Naive thymus-derived CD8-positive, alpha-beta T cell (primary cell): Measurements from ENCODE around the gene MAPRE3. TPM values are rescaled to one million over a fixed set of nuclear protein-coding genes. Genes with fewer than 3 reads are reported as not detected.
"Not testable (repeated sequence)": the region's sequence is repeated elsewhere in the genome, so short reads cannot be mapped to it uniquely, and the experiment has no call there.

Experiments used
- ATAC-seq, 2 donors: fragments of 150-1000 bp; cut with Tn5 transposase in 1 of 2; sonication (Bioruptor Pico), chemical (Tn5 transposase) in 1 of 2; 1 replicate in 1 of 2; 2 replicates in 1 of 2; pipeline ENCODE4 v1.10.0; 2021; ENCODE audit warnings: mild to moderate bottlenecking in 2 of 2, moderate library complexity in 2 of 2
- POLR2A ChIA-PET: fragments of 350-600 bp; sonication (Branson Sonifier 250); formaldehyde crosslinking; loops from one replicate; lab custom pipeline; 2021; ENCODE audit warnings: antibody characterized with exemption; lab: Charles Lee
- DNase-seq, 10 donors: peaks; one replicate each; pipeline versions ENCODE4 v3.0.0 to v3.0.0-alpha.2; 2020 to 2022
- H3K27ac Mint-ChIP-seq, 10 donors: one replicate each; pipeline ENCODE4 v1.8.0; 2020 to 2022; ENCODE audit warnings: mild to moderate bottlenecking in 10 of 10, mixed read lengths in 10 of 10, moderate library complexity in 4 of 10, inconsistent platforms in 1 of 10
- H3K27me3 Mint-ChIP-seq, 5 donors: one replicate each; pipeline ENCODE4 v1.8.0; 2021 to 2022; ENCODE audit warnings: mixed read lengths in 5 of 5
- H3K36me3 Mint-ChIP-seq, 3 donors: one replicate each; pipeline ENCODE4 v1.8.0; 2020 to 2022; ENCODE audit warnings: mixed read lengths in 3 of 3, mild to moderate bottlenecking in 2 of 3, inconsistent platforms in 1 of 3
- H3K4me1 Mint-ChIP-seq, 4 donors: one replicate each; pipeline ENCODE4 v1.8.0; 2021 to 2022; ENCODE audit warnings: mixed read lengths in 4 of 4
- H3K4me3 Mint-ChIP-seq, 10 donors: one replicate each; pipeline ENCODE4 v1.8.0; 2020 to 2022; ENCODE audit warnings: mild to moderate bottlenecking in 10 of 10, mixed read lengths in 10 of 10, moderate library complexity in 6 of 10, inconsistent platforms in 1 of 10
- H3K9me3 Mint-ChIP-seq, 9 donors: one replicate each; pipeline ENCODE4 v1.8.0; 2020 to 2022; ENCODE audit warnings: mixed read lengths in 9 of 9, mild to moderate bottlenecking in 3 of 9, inconsistent platforms in 1 of 9, moderate library complexity in 1 of 9
- polyA plus RNA-seq, 3 donors: library from polyadenylated mRNA; unstranded; fragments of 300-500 nt; fragmentation: Illumina TruSeq; gene quantifications; one replicate each; pipeline ENCODE4 v1.2.3, GENCODE V29; 2021
- total RNA-seq, 8 experiments: library from RNA in 2 of 8; stranded (reverse) in 2 of 8; gene quantifications; one replicate each; pipeline ENCODE4 v1.2.3 and lab custom pipeline; 2021 to 2026

MAPRE3 gene
- total RNA-seq (1 to 10 TPM; 3.8 to 5.3 TPM), polyA plus RNA-seq (1 to 10 TPM; 1.4 to 1.6 (median 1.5) TPM), total RNA-seq (lab: John Stamatoyannopoulos, UW) (1.9 to 6.4 (median 3.1) reads per million in 6 experiments)

DNA sequence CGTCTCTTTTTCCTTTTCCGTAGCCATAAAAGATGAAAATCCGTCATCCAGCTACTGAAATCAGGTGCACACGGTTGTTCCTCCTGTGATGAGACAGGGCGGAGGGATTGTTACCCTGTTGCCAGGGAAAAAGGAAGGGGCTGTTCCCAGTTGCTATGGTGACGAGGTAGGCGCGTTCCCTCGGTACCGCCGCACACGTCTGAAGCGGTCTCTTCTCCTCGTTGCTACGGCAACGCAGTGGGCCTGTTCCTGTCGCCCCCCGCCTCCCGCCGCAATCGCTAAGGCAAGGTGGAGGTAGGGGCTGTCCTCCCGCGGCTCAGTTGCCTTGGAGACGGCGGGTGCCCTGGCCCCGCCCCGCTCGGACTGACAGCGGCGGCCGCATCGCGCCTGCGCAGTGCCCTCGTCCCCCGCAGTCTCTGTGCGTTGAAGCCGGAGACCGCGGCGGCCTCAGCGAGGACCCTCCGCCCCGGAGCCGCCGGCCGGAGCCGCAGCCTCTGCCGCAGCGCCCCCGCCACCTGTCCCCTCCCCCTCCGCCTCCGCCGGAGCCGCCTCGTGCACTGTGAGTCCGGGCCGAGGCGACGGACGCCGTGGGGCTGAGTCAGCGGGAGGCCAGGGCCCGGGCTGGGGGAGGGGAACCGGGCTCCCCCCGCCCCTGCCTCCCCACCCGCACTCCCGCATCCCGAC is at the start of gene MAPRE3:
MAPRE3 (plus strand) TSS at position 394 of the 684 bp plus-strand sequence. CDS start 51,582 bp downstream, outside the sequence.
- Mint-ChIP-seq H3K4me3 (peak within 1 kb of the TSS; percentile 82 to 92 (median 90)), H3K9me3 (no peaks in the 10 kb centered on the region), H3K27ac (peak within 1 kb of the TSS; percentile 72 to 97 (median 94)), H3K27me3 (peaks cover 8 to 13% (median 10%) of the 10 kb centered on the region in 5 donors), H3K4me1 (peaks cover 17 to 25% (median 20%) of the 10 kb centered on the region in 4 donors), H3K36me3 (no peaks in the 10 kb centered on the region)
- POLR2A ChIA-PET, result interaction anchor here (1.2 kb wide), 1 partner anchor 83 kb away, joined by 6 read pairs; no protein-coding TSS in a partner anchor
- peak; percentile 85 to 89 for ATAC-seq
- peak; percentile 67 to 95 (median 88) for DNase-seq

GRCh38 chr2:26921323-26921722 is 49.1 kb upstream of the MAPRE3 start:
- Mint-ChIP-seq H3K36me3 (no peaks in the 10 kb centered on the region), H3K4me1 (peaks cover 0 to 8% (median 7%) of the 10 kb centered on the region in 4 donors), H3K27ac (no peak overlapping the region), H3K4me3 (no peak overlapping the region), H3K9me3 (no peaks in the 10 kb centered on the region), H3K27me3 (peaks cover 6 to 31% (median 13%) of the 10 kb centered on the region in 5 donors)
- no peak for DNase-seq
- POLR2A ChIA-PET, result no interaction called here
- no peak for ATAC-seq

GRCh38 chr2:26922405-26923188 is 47.8 kb upstream of the MAPRE3 start:
- ATAC-seq, result peak; percentile 95 to 96
- Mint-ChIP-seq H3K27ac (no peak overlapping the region), H3K27me3 (peaks cover 6 to 31% (median 15%) of the 10 kb centered on the region in 5 donors), H3K36me3 (no peaks in the 10 kb centered on the region), H3K4me1 (peaks cover 0 to 8% (median 7%) of the 10 kb centered on the region in 4 donors), H3K4me3 (peak overlapping the region in 1 of 10 donors; percentile 30), H3K9me3 (no peaks in the 10 kb centered on the region)
- DNase-seq, result peak; percentile 14 to 74 (median 34)
- POLR2A ChIA-PET, result interaction anchor here (0.9 kb wide), 1 partner anchor 74 kb away, joined by 3 read pairs; no protein-coding TSS in a partner anchor

DNA sequence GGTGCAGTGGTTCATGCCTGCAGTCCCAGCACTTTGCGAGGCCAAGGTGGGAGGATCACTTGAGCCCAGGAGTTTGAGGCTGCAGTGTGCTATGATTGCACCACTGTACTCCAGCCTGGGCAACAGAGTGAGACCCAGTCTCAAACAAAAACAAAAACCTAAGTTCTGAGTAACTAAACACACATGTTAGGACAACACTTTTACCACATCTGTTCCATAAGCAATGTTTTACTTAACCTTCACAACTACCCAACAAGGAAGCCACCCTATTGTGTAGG is 47.3 kb upstream of the MAPRE3 start:
- ATAC-seq, H3K4me1 Mint-ChIP-seq, H3K4me3 Mint-ChIP-seq, H3K36me3 Mint-ChIP-seq, DNase-seq, H3K27ac Mint-ChIP-seq, H3K9me3 Mint-ChIP-seq: not testable (repeated sequence)
- peaks cover 7 to 32% (median 15%) of the 10 kb centered on the region in 5 donors for H3K27me3 Mint-ChIP-seq
- POLR2A ChIA-PET, result interaction anchor here (0.9 kb wide), 1 partner anchor 74 kb away, joined by 3 read pairs; no protein-coding TSS in a partner anchor

DNA sequence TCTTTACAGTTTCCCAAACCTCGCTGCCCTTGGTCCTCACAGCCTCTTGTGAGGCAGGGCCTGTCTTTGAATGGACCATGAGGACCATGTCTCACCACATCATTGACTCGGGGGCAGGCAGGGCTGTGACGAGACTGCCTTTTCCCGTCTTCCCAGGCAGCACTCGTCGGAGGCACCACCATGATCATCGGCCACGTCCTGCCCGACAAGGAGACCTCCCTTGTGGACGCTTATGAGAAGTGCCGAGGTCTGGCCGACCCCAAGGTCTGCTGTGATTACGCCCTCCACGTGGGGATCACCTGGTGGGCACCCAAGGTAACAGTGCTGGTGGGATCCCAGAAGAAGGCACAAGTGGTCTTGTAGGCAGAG is 45.7 kb upstream of the MAPRE3 start:
- no peak overlapping the region for H3K4me3 Mint-ChIP-seq
- H3K9me3 Mint-ChIP-seq, result no peaks in the 10 kb centered on the region
- no peaks in the 10 kb centered on the region for H3K36me3 Mint-ChIP-seq
- no peak overlapping the region for H3K27ac Mint-ChIP-seq
- POLR2A ChIA-PET, result no interaction called here
- H3K4me1 Mint-ChIP-seq, result peaks cover 0 to 8% (median 7%) of the 10 kb centered on the region in 4 donors
- ATAC-seq, result no peak
- peaks cover 7 to 37% (median 15%) of the 10 kb centered on the region in 5 donors for H3K27me3 Mint-ChIP-seq
- DNase-seq, result no peak

- Mint-ChIP-seq H3K36me3 (no peaks in the 10 kb centered on the region), H3K4me1 (peaks cover 0 to 8% (median 7%) of the 10 kb centered on the region in 4 donors), H3K27ac (no peak overlapping the region), H3K27me3 (peaks cover 7 to 40% (median 19%) of the 10 kb centered on the region in 5 donors), H3K9me3 (no peaks in the 10 kb centered on the region), H3K4me3 (no peak overlapping the region)
- ATAC-seq (no peak), DNase-seq (no peak)
- POLR2A ChIA-PET, result no interaction called here
Measured at GRCh38 chr2:26925100-26925791, 45.2 kb upstream of the MAPRE3 start.

DNA sequence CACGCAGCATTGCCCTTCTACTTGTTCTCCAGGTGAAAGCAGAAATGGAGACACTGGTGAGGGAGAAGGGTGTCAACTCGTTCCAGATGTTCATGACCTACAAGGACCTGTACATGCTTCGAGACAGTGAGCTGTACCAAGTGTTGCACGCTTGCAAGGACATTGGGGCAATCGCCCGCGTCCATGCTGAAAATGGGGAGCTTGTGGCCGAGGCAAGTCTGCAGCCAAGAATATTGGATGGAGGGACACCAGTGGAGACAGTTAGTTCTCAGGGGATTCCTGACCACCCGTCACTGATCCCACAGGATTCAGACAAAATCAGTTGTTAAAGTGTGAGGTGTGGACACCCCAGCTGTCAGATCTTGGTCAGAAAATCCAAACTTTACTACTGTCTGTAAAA is 43.2 kb upstream of the MAPRE3 start:
- DNase-seq, result no peak
- Mint-ChIP-seq H3K27ac (no peak overlapping the region), H3K27me3 (peaks cover 6 to 28% (median 15%) of the 10 kb centered on the region in 5 donors), H3K9me3 (no peaks in the 10 kb centered on the region), H3K4me3 (no peak overlapping the region), H3K36me3 (no peaks in the 10 kb centered on the region), H3K4me1 (peaks cover 0 to 8% (median 7%) of the 10 kb centered on the region in 4 donors)
- POLR2A ChIA-PET, result no interaction called here
- no peak for ATAC-seq

DNA sequence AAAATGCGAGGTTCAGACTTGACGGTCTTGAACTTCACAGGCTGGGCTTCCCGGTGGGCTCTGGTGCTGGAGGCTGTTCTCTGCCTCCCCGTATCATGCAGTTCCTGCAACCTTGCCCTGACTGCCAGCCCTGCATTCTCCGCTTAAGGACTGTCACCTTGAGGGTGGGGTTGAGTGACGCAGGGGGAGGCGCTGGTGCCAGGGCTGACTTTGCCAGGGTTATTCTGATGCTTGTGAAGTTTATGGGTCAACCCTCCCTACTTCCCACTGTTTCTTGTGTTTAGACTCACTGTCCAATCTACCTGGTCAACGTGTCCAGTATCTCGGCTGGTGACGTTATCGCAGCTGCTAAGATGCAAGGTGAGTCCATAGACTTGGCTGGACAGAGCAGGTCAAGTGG is 37.5 kb upstream of the MAPRE3 start:
- ATAC-seq, result no peak
- Mint-ChIP-seq H3K9me3 (no peaks in the 10 kb centered on the region), H3K4me3 (no peak overlapping the region), H3K27me3 (peaks cover 4 to 31% (median 13%) of the 10 kb centered on the region in 5 donors), H3K36me3 (no peaks in the 10 kb centered on the region), H3K27ac (no peak overlapping the region), H3K4me1 (peaks cover 0 to 2% (median 0%) of the 10 kb centered on the region in 4 donors)
- DNase-seq, result peak in 1 of 10 donors; percentile 3
- POLR2A ChIA-PET, result no interaction called here

- H3K27ac Mint-ChIP-seq, result no peak overlapping the region
- POLR2A ChIA-PET, result no interaction called here
- DNase-seq, result peak in 1 of 10 donors; percentile 11
Measured at GRCh38 chr2:26933431-26934334, 36.8 kb upstream of the MAPRE3 start.

GRCh38 chr2:26934335-26934724 is 36.1 kb upstream of the MAPRE3 start:
- POLR2A ChIA-PET, result no interaction called here
- Mint-ChIP-seq H3K27me3 (peaks cover 2 to 28% (median 11%) of the 10 kb centered on the region in 5 donors), H3K27ac (no peak overlapping the region), H3K9me3 (no peaks in the 10 kb centered on the region), H3K36me3 (no peaks in the 10 kb centered on the region), H3K4me1 (peaks cover 0 to 2% (median 0%) of the 10 kb centered on the region in 4 donors), H3K4me3 (no peak overlapping the region)
- DNase-seq (no peak), ATAC-seq (no peak)

More at GRCh38 chr2:26933431-26934334, 36.8 kb upstream of the MAPRE3 start:
- no peak for ATAC-seq
- no peaks in the 10 kb centered on the region for H3K36me3 Mint-ChIP-seq
- H3K27me3 Mint-ChIP-seq, result peaks cover 2 to 28% (median 13%) of the 10 kb centered on the region in 5 donors
- no peak overlapping the region for H3K4me3 Mint-ChIP-seq
- no peaks in the 10 kb centered on the region for H3K9me3 Mint-ChIP-seq
- peaks cover 0 to 2% (median 0%) of the 10 kb centered on the region in 4 donors for H3K4me1 Mint-ChIP-seq

GRCh38 chr2:26934985-26935384 is 35.5 kb upstream of the MAPRE3 start:
- H3K9me3 Mint-ChIP-seq, result no peaks in the 10 kb centered on the region
- no peak for ATAC-seq
- H3K4me1 Mint-ChIP-seq, result peaks cover 0 to 2% (median 0%) of the 10 kb centered on the region in 4 donors
- POLR2A ChIA-PET, result interaction anchor here (0.7 kb wide), 1 partner anchor 81 kb away, joined by 5 read pairs; no protein-coding TSS in a partner anchor
- H3K36me3 Mint-ChIP-seq, result no peaks in the 10 kb centered on the region
- peaks cover 2 to 22% (median 5%) of the 10 kb centered on the region in 5 donors for H3K27me3 Mint-ChIP-seq
- no peak overlapping the region for H3K27ac Mint-ChIP-seq
- no peak overlapping the region for H3K4me3 Mint-ChIP-seq
- DNase-seq, result no peak
